HG02981 (cell line): ENCODE data around the gene SMYD3.
A peak's percentile ranks its signal among the peaks of the same experiment; 100 is the strongest.
"Not testable (repeated sequence)": the region's sequence is repeated elsewhere in the genome, so short reads cannot be mapped to it uniquely, and the experiment has no call there.

Source experiments
- ATAC-seq: cut with Tn5 transposase; IDR thresholded peaks from one replicate; pipeline ENCODE4 v1.9.1; 2021; ENCODE audit warnings: mild to moderate bottlenecking, moderate library complexity; ENCODE audit not compliant: unreplicated experiment

SMYD3 gene

DNA sequence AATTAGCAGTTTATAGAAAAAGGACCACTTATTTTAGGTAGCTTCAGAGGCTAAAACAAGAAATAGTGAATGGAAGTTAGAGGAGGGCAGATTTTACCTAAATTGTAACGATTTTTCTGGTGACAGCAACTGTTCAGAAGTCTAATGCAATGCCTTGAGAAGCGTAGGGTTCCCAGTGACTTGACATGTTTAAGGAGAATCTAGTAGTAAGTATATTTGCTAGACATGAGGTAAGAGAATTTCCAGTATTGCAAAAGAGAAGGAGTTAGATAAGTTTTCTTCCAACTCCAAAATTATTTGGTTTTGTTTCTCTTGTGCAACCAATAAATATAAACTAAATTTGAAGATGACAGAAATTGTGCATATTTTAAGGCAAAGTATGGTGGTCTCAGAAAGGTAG, 140.0 kb downstream of the SMYD3 start:
- no peak for ATAC-seq

DNA sequence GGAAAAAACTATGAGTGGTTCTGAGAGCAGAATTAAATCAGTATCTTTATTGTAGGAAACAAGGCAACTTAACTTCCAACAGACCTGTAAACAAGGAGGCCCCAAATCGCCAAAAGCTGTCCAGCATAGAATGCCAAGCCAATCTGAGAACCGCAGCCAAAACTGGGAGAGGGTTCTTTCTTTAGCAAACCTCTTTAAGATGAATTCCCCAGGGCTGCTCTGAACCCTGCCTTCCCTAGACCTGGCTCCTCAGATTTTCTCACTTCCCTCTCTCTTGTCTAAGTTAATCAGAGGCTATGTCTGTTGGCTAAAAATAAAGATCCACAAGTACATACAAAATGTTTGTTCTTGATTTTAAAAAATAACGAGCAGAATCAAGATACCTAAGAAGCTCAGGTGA, 141.4 kb downstream of the SMYD3 start:
- no peak for ATAC-seq

DNA sequence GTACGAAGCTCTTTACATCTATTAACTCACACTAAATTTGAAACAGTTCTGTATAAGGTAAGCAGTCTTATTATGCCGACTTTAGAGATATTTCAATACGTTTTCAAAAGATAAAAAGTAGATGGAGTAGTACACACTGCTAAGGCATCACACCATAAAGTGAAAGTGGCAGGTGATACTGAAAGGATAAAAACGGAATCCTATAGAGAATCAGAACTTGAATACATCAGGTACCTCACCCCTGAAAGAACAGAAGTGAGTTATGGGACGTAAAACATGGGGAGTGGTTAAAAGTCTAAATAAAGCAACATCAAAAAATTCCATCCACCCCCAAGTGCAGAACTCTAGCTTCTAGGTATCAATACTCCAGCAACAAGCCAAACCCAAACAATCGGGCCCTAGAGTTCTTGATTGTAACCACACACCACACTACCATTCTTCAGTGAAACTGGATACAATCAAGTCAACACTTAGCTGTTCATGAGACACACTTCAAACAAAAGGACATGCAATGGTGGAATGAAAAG, 142.6 kb downstream of the SMYD3 start:
- ATAC-seq = peak; percentile 81

DNA sequence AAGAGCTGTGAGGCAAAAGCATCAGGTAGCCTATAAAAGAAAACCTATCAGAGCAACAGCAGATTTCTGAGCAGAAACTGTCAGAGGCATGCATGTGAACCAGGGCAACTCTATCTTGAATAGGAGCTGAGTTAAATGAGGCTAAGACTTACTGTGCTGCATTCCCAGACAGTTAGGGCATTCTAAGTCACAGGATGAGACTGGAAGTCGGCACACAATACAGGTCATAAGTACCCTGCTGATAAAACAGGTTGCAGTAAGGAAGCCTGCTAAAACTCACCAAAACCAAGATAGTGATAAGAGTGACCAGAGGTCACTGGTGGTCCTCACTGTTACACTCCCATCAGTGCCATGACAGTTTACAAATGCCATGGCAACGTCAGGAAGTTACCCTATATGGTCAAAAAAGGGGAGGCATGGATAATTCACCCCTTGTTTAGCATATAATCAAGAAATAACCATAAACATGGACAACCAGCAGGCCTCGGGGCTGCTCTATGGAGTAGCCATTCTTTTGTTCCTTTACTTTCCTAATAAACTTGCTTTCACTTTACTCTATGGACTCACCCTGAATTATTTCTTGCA, 150.0 kb downstream of the SMYD3 start:
- not testable (repeated sequence) for ATAC-seq

DNA sequence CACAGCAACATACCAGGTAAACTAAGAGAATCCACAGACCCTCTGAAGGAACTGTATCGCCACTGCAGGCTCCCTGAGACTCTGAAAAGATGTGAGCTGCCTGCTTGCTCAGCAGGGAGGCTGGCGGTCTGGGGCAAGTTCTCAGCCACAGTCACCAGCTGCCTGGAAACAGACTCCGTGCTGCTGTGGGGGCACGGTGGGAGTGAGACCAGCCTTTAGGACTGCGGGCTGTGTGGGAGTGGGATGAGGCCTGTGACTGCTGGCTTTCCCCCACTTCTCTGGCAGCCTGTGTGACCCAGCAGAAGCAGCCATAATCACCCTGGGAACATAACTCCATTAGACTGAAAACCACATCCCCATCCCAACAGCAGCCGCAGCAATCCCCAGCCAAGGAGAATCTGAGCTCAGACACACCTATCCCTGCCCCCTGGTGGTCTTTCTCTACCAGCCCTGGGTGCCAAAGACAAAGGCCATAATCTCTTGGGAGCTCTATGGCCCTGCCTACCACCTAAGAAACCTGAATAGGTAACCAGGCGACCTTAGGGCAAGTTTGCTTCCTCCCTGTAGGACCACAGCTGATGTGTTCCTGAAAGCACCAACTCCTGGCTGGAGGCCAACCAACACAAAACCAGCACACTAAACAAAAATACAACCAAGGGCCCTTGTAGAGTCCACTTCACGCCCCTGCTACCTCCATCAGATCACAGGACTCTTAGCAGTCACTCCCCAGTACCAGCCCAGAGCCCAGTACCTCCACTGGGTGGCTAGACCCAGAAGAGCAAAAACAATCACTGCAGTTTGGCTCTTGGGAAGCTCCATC, 151.5 kb downstream of the SMYD3 start:
- ATAC-seq = no peak

DNA sequence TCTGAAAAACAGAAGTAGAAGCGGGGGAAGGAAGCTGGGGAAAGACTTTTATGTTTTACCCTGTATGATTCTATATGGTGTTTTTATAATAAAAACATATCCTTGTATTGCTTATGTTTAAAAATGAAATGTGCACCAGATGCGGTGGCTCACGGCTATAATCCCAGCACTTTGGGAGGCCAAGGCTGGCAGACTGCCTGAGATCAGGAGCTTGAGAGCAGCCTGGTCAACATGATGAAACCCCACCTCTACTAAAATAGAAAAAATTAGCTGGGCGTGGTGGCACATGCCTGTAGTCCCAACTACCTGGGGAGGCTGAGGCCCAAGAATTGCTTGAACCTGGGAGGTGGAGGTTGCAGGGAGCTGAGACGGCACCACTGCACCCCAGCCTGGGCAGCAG, 155.4 kb downstream of the SMYD3 start:
- ATAC-seq = no peak

DNA sequence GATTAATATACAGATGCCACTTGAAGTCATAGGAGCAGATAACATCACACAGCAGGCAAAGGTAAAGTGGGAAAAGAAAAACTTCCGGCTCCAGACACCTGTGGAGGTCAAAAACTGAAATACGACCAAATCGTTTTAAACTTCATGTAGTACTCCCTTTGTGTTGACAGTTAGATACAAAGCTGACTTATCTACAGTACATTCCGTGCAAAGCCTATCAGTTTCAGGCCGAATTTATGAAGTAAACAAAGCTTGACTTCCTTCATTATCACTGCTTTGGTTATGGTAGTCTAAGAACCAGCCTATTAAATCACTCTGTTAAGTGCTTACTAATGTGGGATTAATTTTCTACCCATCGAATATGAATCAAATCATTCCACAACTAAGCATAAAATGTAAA, 156.3 kb downstream of the SMYD3 start:
- ATAC-seq = no peak

DNA sequence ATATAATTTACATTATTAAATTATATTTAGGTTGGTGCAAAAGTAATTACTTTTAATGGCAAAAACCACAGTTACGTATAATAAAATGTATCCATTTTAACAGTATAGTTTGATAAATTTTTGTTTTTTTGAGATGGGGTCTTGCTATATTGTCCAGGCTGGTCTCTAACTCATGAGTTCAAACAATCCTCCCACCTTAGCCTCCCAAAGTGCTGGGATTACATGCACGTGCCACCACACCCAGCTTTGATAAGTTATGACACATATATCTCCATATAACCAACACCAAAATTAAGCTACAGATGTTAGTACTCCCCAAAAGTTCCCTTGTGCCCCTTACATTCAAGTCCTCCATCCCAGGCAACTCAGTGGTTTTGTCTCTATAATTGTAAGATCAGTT, 163.1 kb downstream of the SMYD3 start:
- no peak for ATAC-seq

DNA sequence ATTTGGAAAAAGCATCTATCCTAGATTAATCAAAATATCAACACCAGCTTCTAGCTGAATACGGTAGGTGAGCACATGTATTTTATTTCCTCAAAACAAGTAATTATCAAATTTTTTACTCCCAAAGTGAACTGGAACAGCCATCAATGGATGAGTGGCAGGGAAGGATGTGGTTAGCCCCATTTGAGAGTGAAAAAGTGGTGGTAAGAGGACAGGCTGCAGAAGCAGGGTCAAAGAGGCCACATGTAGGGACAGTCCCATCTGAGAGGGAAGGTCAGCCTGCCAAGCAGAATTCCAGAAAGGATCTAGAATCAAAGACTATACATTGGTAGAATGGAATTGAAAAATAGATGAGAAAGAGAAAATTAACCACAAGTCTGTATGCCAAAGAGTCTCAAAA, 163.8 kb downstream of the SMYD3 start:
- no peak for ATAC-seq

DNA sequence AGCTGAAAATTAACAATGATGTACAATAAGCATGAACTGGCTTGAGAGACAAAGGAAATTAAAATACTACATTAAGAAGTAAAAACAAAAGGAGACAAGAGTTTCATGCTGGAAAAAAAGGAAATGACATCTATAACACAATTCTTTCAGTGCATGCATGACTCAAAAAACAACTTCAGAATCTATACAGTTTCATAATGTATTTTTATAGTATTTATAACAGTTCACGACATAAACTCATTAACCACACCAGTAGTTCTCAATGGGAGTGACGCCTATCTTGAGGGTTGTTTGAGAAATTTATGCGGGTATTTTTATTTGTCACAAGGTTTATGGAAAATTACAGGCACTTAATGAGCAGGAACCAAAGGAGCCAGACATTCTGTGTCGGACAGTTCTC, 168.5 kb downstream of the SMYD3 start:
- ATAC-seq = peak; percentile 55

DNA sequence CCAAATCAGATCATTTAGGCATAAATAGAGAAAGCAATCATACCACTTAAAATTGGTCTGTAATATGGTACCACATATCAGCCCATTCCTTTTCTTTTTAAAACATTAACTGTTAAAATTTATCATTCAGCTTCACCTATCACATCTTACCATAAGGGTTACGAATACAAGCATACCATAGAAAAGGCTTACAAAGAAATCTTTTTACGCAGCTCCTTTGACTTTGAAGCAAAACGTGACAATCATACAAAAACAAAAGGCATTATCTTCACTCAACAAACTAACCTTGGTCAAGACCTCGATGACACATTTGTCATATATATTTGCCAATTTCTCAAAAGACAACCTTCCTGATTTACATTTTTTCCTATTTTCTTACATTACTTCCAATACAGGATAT, 169.0 kb downstream of the SMYD3 start:
- ATAC-seq = no peak

DNA sequence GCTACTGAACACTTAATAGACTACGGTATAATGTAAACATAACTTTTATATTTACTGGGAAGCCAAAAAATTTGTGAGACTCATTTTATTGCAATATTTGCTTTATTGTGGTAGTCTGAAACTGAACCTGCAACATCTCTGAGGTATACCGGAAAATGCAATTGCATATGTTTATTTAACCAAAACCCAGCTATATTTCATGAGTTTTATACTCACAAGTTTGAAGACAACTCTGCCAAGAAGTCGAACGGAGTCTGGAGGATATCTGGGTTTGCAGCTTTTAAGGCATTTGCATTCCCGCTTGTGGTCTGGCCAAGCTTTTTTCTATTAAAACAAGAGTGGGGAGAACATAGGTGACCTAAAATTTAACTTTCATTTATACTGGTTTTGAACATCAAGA, 171.9 kb downstream of the SMYD3 start:
- no peak for ATAC-seq

DNA sequence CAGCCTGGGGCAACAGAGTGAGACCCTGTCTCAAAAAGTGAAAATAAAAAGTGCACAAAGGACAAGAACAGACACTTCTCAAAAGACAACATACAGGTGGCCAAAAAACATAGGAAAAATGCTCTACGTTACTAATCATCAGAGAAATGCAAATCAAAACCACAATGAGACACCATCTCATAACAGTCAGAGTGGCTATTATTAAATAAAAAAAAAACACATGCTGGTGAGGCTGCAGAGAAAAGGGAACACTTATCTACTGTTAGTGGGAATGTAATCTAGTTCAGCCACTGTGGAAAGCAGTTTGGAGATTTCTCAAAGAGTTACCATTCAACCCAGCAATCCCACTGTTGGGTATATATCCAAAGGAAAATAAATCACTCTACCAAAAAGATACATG, 173.2 kb downstream of the SMYD3 start:
- ATAC-seq = no peak

DNA sequence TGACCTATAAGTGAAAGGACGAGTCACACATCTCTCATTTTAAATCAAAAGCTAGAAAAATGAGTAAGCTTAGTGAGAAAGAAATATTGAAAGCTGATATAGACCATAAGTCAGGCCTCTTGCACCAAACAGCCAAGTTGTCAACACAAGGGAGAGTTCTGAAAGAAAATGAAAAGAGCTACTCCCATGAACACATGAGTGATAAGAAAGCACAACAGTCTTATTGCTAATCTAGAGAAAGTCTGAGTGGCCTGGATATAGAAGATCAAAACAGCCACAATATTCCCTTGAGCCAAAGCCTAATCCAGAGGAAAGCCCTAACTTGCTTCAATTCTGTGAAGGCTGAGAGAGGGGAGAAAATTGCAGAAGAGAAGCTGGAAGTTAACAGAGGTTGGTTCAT, 175.0 kb downstream of the SMYD3 start:
- no peak for ATAC-seq

DNA sequence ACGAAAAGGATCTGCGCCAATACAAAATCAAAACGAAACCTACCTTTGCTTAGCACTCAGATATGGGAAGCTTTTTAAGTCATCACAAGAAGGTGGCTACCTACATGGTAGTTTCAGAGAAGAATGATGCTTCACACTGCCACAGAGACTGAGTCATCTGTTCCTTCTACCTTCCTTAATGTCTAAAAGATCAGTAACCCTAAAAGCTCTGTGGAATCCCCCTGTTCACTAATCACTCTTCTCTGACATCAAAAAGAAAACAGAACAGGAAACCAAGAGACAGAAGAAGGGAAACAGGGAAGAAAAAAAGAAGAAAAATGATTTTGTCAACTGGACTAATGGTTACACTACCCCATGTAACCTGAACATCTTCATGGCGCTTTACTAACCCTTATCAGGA, 177.2 kb downstream of the SMYD3 start:
- ATAC-seq = peak; percentile 98

DNA sequence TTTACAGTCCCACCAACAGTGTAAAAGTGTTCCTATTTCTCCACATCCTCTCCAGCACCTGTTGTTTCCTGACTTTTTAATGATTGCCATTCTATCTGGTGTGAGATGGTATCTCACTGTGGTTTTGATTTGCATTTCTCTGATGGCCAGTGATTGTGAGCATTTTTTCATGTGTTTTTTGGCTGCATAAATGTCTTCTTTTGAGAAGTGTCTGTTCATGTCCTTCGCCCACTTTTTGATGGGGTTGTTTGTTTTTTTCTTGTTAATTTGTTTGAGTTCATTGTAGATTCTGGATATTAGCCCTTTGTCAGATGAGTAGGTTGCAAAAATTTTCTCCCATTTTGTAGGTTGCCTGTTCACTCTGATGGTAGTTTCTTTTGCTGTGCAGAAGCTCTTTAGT, 177.8 kb downstream of the SMYD3 start:
- ATAC-seq = not testable (repeated sequence)

DNA sequence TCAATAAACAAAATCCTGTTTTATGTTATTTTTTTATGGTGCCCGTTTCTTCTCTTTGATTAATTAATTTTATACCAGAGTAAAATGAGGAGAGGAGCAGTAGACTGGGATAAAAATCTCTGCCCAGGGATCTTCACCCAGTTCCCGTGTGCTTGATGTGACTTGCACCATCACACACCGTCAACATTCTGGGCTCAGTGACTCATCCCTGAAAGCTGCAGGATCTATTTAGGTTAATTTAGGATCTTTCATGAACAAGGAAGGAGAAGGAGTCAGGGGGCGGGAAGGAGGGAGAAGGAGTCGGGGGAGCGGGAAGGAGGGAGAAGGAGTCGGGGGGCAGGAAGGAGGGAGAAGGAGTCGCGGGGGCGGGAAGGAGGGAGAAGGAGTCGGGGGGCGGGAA, 182.4 kb downstream of the SMYD3 start:
- ATAC-seq = no peak

DNA sequence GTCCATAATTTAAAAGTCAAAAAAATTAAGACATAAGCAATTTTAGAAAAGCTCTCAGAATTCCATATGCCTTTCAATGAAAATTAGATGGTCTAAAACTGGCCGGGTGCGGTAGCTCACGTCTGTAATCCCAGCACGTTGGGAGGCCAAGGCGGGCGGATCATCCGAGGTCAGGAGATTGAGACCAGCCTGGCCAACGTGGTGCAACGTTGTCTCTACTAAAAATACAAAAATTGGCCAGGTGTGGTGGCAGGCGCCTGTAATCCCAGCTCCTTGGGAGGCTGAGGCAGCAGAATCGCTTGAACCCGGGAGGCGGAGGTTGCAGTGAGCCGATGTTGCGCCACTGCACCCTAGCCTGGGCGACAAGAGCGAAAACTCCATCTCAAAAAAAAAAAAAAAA, 183.0 kb downstream of the SMYD3 start:
- ATAC-seq = not testable (repeated sequence)

DNA sequence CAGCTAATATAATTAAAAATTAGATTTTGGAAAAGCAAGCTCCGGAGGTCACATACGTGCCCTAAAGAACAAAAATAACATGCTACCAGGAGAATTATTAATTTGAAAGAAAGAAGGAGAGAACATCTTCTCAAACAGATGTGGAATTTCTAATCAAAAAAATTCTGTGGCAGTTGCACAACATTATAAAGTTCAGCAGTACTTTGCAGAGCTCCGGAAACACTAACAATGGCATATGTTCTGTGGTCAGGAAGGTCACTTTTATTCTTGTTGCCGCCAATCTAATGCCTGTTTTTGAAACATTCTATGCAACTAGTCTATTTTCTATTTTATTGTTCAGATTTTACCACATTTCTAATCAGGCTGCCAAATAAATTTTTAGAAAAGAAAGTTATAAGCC, 186.8 kb downstream of the SMYD3 start:
- no peak for ATAC-seq

DNA sequence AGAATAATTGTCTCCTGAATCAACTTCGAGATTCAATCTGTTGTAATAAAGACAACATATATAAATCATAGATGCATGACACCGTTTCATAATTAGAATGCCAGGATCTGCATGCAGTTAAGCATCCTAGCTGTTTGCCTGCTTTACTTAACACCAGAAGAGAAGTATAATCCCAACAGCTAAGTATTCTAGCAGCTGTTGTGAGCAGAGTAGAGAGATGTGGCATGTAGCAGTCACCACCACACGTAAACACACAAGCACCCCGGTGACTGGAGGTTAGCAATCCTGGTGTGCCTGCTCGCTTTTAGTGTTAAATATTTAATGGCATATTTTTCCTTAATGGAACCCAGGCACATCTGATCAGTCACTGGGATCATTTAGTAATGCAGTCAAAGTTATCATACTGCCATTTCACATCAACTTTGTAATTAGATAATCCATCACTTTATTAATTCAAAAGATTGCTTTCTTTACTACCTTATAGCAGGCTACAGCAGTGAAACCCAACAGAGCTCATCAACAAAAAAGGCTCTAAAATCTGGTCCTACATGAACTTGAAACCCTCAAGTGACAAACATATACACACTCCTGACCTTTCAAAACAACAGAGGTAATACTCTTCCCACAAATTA, 187.9 kb downstream of the SMYD3 start:
- no peak for ATAC-seq

DNA sequence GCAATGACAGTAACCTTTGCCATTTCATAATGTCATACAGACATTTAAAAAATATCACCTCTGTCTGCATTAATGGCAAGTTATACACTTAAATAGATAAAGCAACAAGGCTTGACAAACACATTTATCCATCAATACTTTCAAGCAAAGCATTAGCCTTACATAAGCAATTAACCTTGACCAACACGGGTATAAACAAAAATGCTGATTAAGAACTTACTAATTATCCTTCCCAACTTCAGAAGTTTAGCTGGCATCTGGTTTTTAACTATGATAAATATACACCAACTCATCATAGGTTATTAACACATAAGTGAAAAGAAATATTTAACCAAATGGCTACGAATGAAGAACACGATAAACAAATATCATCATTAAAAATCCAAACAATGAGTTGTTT, 188.5 kb downstream of the SMYD3 start:
- ATAC-seq = no peak

DNA sequence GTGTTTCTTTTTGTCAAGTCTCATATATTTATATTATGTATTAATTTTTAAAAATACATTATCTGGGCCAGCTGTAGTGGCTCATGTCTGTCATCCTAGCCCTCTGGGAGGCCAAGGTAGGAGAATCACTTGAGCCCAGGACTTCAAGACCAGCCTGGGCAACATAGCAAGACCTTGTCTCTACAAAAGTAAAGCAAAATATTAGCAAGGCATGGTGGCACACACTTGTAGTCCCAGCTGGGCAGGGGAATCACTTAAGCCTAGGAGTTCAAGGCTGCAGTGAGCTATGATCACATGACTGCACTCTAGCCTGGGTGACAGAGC, 189.1 kb downstream of the SMYD3 start:
- no peak for ATAC-seq
